OCI-LY3 (cell line): ENCODE results near the gene MYRF.

ENCODE experiments used
- H2AFZ ChIP-seq: fragments of 200-600, 300-600 bp; shearing (Covaris generic); 2 replicates; pipeline ENCODE4 v1.6.0; 2014; ENCODE audit warnings: antibody characterized with exemption, low read depth, low read length
- H3K27ac ChIP-seq: fragments of 200-600, 300-600 bp; sonication (generic); 2 replicates; pipeline ENCODE4 v1.5.1; 2014; ENCODE audit warnings: mild to moderate bottlenecking, low read length, moderate library complexity, mixed read lengths
- H3K27me3 ChIP-seq: fragments of 200-600, 300-600 bp; sonication (generic); 2 replicates; pipeline ENCODE4 v1.6.1; 2014; ENCODE audit warnings: low read depth, low read length, mixed read lengths
- H3K36me3 ChIP-seq: fragments of 200-600, 300-600 bp; sonication (generic); replicated peaks from 2 replicates; pipeline ENCODE3; 2014; ENCODE audit warnings: low read depth, low read length, mixed read lengths
- H3K4me1 ChIP-seq: fragments of 300-600, 200-600 bp; sonication (generic); 2 replicates; pipeline ENCODE4 v1.6.1; 2014; ENCODE audit warnings: low read length, mixed read lengths
- H3K4me2 ChIP-seq: fragments of 200-600, 300-600 bp; sonication (generic); 2 replicates; pipeline ENCODE4 v1.6.1; 2014; ENCODE audit warnings: low read length, mixed read lengths
- H3K4me3 ChIP-seq: fragments of 300-600, 200-600 bp; sonication (generic); 2 replicates; pipeline ENCODE4 v1.5.1; 2014; ENCODE audit warnings: antibody characterized with exemption, mild to moderate bottlenecking, low read length, moderate library complexity
- H3K79me2 ChIP-seq: fragments of 300-600, 200-600 bp; shearing (Covaris generic); 2 replicates; pipeline ENCODE4 v1.6.1; 2014; ENCODE audit warnings: mild to moderate bottlenecking, low read length, mixed read lengths
- H3K9ac ChIP-seq: fragments of 300-600, 200-600 bp; shearing (Covaris generic); 2 replicates; pipeline ENCODE4 v1.6.0; 2014; ENCODE audit warnings: mild to moderate bottlenecking, low read length, moderate library complexity
- H3K9me3 ChIP-seq: fragments of 200-600, 300-600 bp; shearing (Covaris generic); 2 replicates; pipeline ENCODE4 v1.6.1; 2014; ENCODE audit warnings: low read length, mixed read lengths; ENCODE audit not compliant: insufficient read depth
- H4K20me1 ChIP-seq: fragments of 200-600, 300-600 bp; sonication (generic); 2 replicates; pipeline ENCODE4 v1.6.1; 2016; ENCODE audit warnings: low read length, mixed read lengths; ENCODE audit not compliant: insufficient read depth
- CTCF ChIP-seq: fragments of 200-600, 300-600 bp; sonication (generic); IDR thresholded peaks from 2 replicates; pipeline ENCODE4 v1.5.1; 2014; ENCODE audit warnings: antibody characterized with exemption, low read length, low read depth
- EZH2phosphoT487 ChIP-seq: fragments of 200-600 bp; shearing (Covaris generic); IDR thresholded peaks from 2 replicates; pipeline ENCODE4 v1.6.1; 2018; ENCODE audit warnings: antibody characterized with exemption, mixed run types, low read depth

The MYRF gene

GRCh38 chr11:61828379-61828628, 75.9 kb downstream of the MYRF start:
- Histone ChIP-seq H3K4me1 (peaks cover 53% of the 10 kb centered on the region), H3K27me3 (no peaks in the 10 kb centered on the region), H2AFZ (no peak overlapping the region), H3K4me2 (peak overlapping the region; percentile 98), H3K27ac (peak overlapping the region; percentile 96), H3K36me3 (peaks cover 38% of the 10 kb centered on the region), H3K4me3 (peak overlapping the region; percentile 90), H3K9ac (peak overlapping the region; percentile 95), H3K9me3 (no peaks in the 10 kb centered on the region), H3K79me2 (peaks cover 73% of the 10 kb centered on the region), H4K20me1 (peaks cover 30% of the 10 kb centered on the region)
- no peak for TF ChIP-seq EZH2phosphoT487
- no peak for TF ChIP-seq CTCF

GRCh38 chr11:61828629-61829407, 76.4 kb downstream of the MYRF start:
- Histone ChIP-seq H3K9ac (peak overlapping the region; percentile 95), H3K4me2 (peak overlapping the region; percentile 98), H3K36me3 (peaks cover 43% of the 10 kb centered on the region), H3K4me1 (peaks cover 58% of the 10 kb centered on the region), H3K27ac (peak overlapping the region; percentile 96), H3K4me3 (peak overlapping the region; percentile 90), H3K79me2 (peaks cover 78% of the 10 kb centered on the region), H2AFZ (no peak overlapping the region), H3K27me3 (no peaks in the 10 kb centered on the region), H4K20me1 (peaks cover 30% of the 10 kb centered on the region), H3K9me3 (no peaks in the 10 kb centered on the region)
- TF ChIP-seq CTCF, result peak; percentile 59
- TF ChIP-seq EZH2phosphoT487, result no peak

GRCh38 chr11:61829806-61830205, 77.4 kb downstream of the MYRF start:
- no peaks in the 10 kb centered on the region for H3K27me3 ChIP-seq
- peak overlapping the region; percentile 90 for H3K4me3 ChIP-seq
- peak overlapping the region; percentile 95 for H3K9ac ChIP-seq
- peak overlapping the region; percentile 96 for H3K27ac ChIP-seq
- H3K4me2 ChIP-seq, result peak overlapping the region; percentile 98
- peaks cover 68% of the 10 kb centered on the region for H3K4me1 ChIP-seq
- no peak overlapping the region for H2AFZ ChIP-seq
- TF ChIP-seq EZH2phosphoT487 (no peak), CTCF (no peak)
- peaks cover 30% of the 10 kb centered on the region for H4K20me1 ChIP-seq
- H3K9me3 ChIP-seq, result no peaks in the 10 kb centered on the region
- H3K36me3 ChIP-seq, result peaks cover 46% of the 10 kb centered on the region
- peaks cover 85% of the 10 kb centered on the region for H3K79me2 ChIP-seq

- Histone ChIP-seq H2AFZ (no peak overlapping the region), H3K27ac (peak overlapping the region; percentile 96), H3K4me2 (peak overlapping the region; percentile 98), H3K79me2 (peaks cover 92% of the 10 kb centered on the region), H4K20me1 (peaks cover 30% of the 10 kb centered on the region), H3K36me3 (peaks cover 46% of the 10 kb centered on the region), H3K9me3 (no peaks in the 10 kb centered on the region), H3K27me3 (no peaks in the 10 kb centered on the region), H3K9ac (peak overlapping the region; percentile 95), H3K4me3 (peak overlapping the region; percentile 90), H3K4me1 (peaks cover 74% of the 10 kb centered on the region)
- TF ChIP-seq CTCF, result no peak
- no peak for TF ChIP-seq EZH2phosphoT487
Measured at GRCh38 chr11:61830237-61831105, 78.0 kb downstream of the MYRF start.
